Pancreas (tissue), 10 donors: ENCODE measurements around the gene CFL1. TPM values are rescaled to one million over a fixed set of nuclear protein-coding genes. Genes with fewer than 3 reads are reported as not detected.
A peak's percentile ranks its signal among the peaks of the same experiment; 100 is the strongest.
"Not testable (repeated sequence)": the region's sequence is repeated elsewhere in the genome, so short reads cannot be mapped to it uniquely, and the experiment has no call there.

Experiments used
- ATAC-seq, 4 donors: fragments of 200-7000 bp; cut with Tn5 transposase; one replicate each; pipeline versions ENCODE4 v1.8.0 to v1.9.1; 2020; ENCODE audit warnings: mild to moderate bottlenecking in 4 of 4, moderate library complexity in 4 of 4
- DNase-seq, 6 donors: peaks; one replicate each; pipeline ENCODE4 v3.0.0-alpha.2; 2020
- FAIRE-seq: peaks from 2 replicates; lab custom pipeline; 2012; peaks lifted over from hg19 to GRCh38; lab: Jason Lieb, UNC
- H3K27ac ChIP-seq, 4 donors: fragments of 200-600 bp; sonication (generic); 1 replicate in 3 of 4; 2 replicates in 1 of 4; pipeline versions ENCODE4 v1.5.0 to v1.8.0; 2020
- H3K27me3 ChIP-seq, 4 donors: fragments of 200-600 bp; one replicate each; pipeline ENCODE4 v1.8.0; 2021
- H3K36me3 ChIP-seq, 3 donors: fragments of 200-600 bp; sonication (generic) in 1 of 3; one replicate each; pipeline versions ENCODE4 v1.5.0 to v1.8.0; 2020 to 2021
- H3K4me1 ChIP-seq, 3 donors: fragments of 200-600 bp; one replicate each; pipeline ENCODE4 v1.8.0; 2021
- H3K4me3 ChIP-seq, 4 donors: fragments of 200-600 bp; sonication (generic) in 2 of 4; one replicate each; pipeline versions ENCODE4 v1.5.0 to v1.8.0; 2020 to 2021
- H3K9me3 ChIP-seq, 4 donors: fragments of 200-600 bp; one replicate each; pipeline ENCODE4 v1.8.0; 2021
- WGBS, 2 donors: extraction: QIAGEN DNeasy Blood & Tissue Kit; methylation state at CpG; one replicate each; pipeline ENCODE4 v1.1.7; 2013; 5-methylcytosine and 5-hydroxymethylcytosine counted together
- intact Hi-C, 3 donors: fragments of 100-400 bp; cut with DNase I; formaldehyde crosslinking; loops; one replicate each; pipeline versions ENCODE4 v1.11.1 to v1.14.2; 2022
- polyA plus RNA-seq, 2 donors: library from polyadenylated mRNA; stranded (reverse); fragments of 200-250 nt; gene quantifications; one replicate each; pipeline ENCODE4 v1.2.3, GENCODE V29; 2013
- total RNA-seq, 6 donors: library from RNA; stranded (reverse); fragmentation: NEBNext Ultra II Directional in 4 of 6; extraction: Animal tissue kit (Norgen Biotek cat#: 25700) in 4 of 6; gene quantifications; one replicate each; pipeline versions ENCODE4 v1.2.1 to v1.2.4, GENCODE V29; 2021 to 2023
- TF ChIP-seq, protein P1 (sequence below), 4 donors: fragments of 200-600 bp; sonication (generic) in 3 of 4; IDR thresholded peaks; one replicate each; pipeline versions ENCODE4 v1.5.0 to v1.8.0; 2021; ENCODE audit warnings: antibody characterized with exemption in 4 of 4
- donor health status: healthy with polysubstance abuse.
- donor health status: DM: no; HTN: no; CAD: no; lungs with moderate emphysema.
- donor health status: DM: no; HTN: no; CAD: no.
- donor health status: control.
- donor health status: control.
- donor health status: Bipolar disorder and iron deficiency.
- donor health status: DM: yes; HTN: yes; CAD: no.
- donor health status: DM: no; HTN: no; CAD: no.
- donor health status: DM: no; HTN: no; CAD: no.
- donor health status: DM: yes; HTN: yes; CAD: no.

The CFL1 gene
- total and polyA plus RNA-seq, 8 donors, result 87.8 to 311 (median 163) TPM

DNA sequence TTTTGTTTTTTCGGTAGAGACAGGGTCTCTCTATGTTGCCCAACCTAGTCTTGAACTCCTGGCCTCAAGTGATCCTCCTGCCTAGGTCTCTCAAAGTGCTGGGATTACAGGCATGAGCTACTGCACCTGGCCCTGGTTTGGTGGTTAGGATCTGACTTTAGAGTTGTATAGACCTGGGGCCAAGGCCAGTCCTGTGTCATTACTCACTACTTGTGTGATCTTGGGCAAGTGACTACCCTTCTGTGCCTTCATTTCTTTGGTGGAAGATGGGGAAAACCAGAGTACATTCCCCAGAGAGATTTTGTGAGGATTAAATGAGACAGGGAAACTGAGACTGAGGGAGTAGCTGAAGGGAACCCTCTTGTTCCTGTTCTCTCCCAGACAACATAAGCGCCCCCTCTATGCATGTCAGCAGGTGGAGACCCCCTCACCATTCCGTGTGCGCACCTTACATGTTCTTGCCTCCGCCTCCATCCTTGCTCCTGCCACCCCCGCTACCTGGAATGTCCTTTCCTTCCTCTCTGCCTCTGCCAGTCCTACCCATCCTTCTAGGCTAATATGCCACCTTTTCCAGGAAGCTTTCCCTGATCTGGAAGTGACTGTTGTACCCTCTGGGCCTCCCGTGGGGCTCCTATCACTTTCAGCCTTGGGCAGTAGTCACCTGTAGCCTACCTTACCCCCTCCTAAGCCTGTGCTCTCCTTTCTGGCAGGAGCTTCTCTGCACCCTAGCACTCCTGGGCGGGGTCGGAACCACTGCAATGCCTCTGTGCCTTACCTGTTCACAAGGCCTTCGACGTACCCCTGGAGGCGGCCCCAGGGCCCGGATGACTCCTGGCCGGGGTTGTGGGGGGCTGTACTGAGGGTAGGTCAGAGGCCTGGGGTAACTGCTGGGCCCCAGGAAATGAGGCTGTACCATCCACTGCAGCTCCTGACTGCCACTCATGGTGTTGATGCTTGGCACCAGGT, 38.3 kb upstream of the CFL1 start:
- ATAC-seq, result no peak
- Histone ChIP-seq H3K4me1 (peaks cover 4 to 17% (median 8%) of the 10 kb centered on the region in 3 donors), H3K9me3 (no peaks in the 10 kb centered on the region), H3K27ac (no peak overlapping the region), H3K36me3 (no peaks in the 10 kb centered on the region), H3K27me3 (no peaks in the 10 kb centered on the region), H3K4me3 (no peak overlapping the region)
- DNase-seq, result no peak
- no peak for FAIRE-seq
- TF ChIP-seq, protein P1, sequence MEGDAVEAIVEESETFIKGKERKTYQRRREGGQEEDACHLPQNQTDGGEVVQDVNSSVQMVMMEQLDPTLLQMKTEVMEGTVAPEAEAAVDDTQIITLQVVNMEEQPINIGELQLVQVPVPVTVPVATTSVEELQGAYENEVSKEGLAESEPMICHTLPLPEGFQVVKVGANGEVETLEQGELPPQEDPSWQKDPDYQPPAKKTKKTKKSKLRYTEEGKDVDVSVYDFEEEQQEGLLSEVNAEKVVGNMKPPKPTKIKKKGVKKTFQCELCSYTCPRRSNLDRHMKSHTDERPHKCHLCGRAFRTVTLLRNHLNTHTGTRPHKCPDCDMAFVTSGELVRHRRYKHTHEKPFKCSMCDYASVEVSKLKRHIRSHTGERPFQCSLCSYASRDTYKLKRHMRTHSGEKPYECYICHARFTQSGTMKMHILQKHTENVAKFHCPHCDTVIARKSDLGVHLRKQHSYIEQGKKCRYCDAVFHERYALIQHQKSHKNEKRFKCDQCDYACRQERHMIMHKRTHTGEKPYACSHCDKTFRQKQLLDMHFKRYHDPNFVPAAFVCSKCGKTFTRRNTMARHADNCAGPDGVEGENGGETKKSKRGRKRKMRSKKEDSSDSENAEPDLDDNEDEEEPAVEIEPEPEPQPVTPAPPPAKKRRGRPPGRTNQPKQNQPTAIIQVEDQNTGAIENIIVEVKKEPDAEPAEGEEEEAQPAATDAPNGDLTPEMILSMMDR (IDR thresholded peaks at IDR 0.05), result no peak
- WGBS, 2 donors, result 79 to 85% methylated on average over 14 of the region's 14 CpGs
- intact Hi-C loops, result no loop called here

DNA sequence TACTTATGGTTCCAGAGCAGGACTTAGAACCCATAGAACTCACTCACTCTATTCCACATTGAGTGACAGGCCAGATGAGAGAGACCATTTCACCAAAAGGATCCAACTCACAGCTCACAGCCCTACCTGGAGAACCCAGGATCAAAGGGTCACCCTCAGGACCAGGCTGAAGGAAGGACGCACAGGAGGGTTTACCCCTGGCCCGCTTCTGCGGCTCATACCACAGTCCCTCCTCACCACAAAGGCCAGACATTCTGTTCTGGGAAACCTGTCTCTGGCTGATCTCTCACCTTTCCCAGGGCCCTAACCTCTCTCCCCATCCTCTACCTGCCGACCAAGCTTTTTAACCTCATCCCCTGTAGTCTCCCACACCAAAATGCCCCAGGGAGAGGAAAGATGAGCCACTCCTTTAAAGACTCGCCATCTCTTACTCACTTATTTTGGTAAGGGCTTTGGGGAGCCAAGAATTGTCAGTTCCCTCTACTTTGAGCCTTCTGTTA, 37.6 kb upstream of the CFL1 start:
- peaks cover 8 to 19% (median 8%) of the 10 kb centered on the region in 3 donors for H3K4me1 ChIP-seq
- no peaks in the 10 kb centered on the region for H3K36me3 ChIP-seq
- H3K27me3 ChIP-seq, result no peaks in the 10 kb centered on the region
- FAIRE-seq, result no peak
- H3K4me3 ChIP-seq, result no peak overlapping the region
- ATAC-seq, result no peak
- no peak overlapping the region for H3K27ac ChIP-seq
- no peaks in the 10 kb centered on the region for H3K9me3 ChIP-seq
- intact Hi-C loops, result no loop called here
- TF ChIP-seq, protein P1 (IDR thresholded peaks at IDR 0.05), result no peak
- WGBS, 2 donors, result 77 to 91% methylated on average over 5 of the region's 5 CpGs
- no peak for DNase-seq

DNA sequence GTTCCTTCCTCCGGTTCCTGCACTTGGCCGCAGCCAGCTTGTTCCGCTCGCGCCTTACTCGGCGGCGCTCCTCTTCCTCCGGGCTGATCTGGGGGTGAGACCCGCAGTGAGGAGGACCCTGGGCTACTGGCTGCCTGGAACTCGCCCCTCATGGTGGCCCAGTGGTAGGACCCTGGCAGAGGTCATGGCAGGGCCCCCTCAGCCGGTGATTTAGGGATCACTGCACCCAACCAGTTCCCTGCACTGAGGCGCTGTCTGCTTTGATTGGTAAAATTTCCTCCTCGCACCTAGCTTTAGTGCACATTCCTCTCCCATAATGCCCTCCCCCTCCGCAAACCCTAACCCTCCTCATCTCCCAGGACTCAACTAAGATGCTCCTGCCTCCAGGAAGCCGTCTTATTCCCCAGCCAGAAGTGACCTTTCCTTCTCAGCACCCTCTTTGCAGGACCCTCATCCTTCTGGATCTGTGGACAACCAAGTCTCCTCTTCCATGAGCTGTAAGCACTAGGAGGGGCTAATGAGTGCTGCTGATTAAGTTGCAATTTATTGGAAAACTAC, 36.1 kb upstream of the CFL1 start:
- TF ChIP-seq, protein P1 (IDR thresholded peaks at IDR 0.05), result no peak
- WGBS, 2 donors, result 75 to 87% methylated on average over 16 of the region's 16 CpGs
- H3K9me3 ChIP-seq, result no peaks in the 10 kb centered on the region
- no peaks in the 10 kb centered on the region for H3K36me3 ChIP-seq
- ATAC-seq (no peak), FAIRE-seq (no peak), DNase-seq (peak in 1 of 6 donors; percentile 62)
- no peaks in the 10 kb centered on the region for H3K27me3 ChIP-seq
- peak overlapping the region in 2 of 4 donors; percentile 54 to 55 for H3K27ac ChIP-seq
- H3K4me3 ChIP-seq, result no peak overlapping the region
- intact Hi-C loops, result no loop called here
- H3K4me1 ChIP-seq, result peaks cover 0 to 24% (median 11%) of the 10 kb centered on the region in 3 donors

DNA sequence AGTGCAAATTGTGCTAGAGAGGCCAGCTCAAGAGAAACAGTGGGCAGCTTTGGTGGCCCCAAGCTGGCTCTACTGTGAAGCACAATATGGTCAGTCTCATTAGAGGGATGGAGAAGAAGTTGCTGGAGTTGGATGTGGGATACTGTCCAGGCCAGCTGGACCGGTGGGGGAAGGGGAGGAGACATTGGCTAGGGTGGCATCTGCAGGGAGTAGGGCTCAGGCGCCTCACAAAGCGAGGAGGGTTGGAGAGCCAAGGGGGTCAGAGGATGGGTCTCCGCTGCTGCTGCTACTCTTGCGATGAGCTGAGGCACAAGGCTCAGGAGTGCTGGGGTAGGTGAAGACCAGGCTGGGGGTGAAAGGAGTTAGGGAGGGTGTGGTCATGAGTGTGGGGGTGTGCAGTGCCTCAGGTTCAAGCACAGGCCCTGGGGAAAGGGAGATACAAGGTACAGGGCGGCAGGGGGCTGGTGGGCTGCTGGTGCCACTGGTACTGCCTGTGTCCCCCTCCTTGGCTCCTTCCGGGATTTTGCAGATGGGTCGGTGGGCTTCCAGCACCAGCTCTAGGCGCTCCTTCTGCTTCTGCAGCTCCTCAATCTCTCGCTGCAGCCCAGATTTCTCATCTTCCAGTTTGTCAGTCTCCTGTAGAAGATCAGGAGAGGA, 34.8 kb upstream of the CFL1 start:
- Histone ChIP-seq H3K36me3 (no peaks in the 10 kb centered on the region), H3K27me3 (no peaks in the 10 kb centered on the region), H3K4me3 (no peak overlapping the region), H3K4me1 (peaks cover 1 to 25% (median 11%) of the 10 kb centered on the region in 3 donors), H3K9me3 (no peaks in the 10 kb centered on the region), H3K27ac (no peak overlapping the region)
- DNase-seq, result peak in 1 of 6 donors; percentile 48
- intact Hi-C loops, result no loop called here
- FAIRE-seq, result no peak
- 84 to 87% methylated on average over 10 of the region's 10 CpGs for WGBS, 2 donors
- TF ChIP-seq, protein P1 (IDR thresholded peaks at IDR 0.05), result no peak
- no peak for ATAC-seq

DNA sequence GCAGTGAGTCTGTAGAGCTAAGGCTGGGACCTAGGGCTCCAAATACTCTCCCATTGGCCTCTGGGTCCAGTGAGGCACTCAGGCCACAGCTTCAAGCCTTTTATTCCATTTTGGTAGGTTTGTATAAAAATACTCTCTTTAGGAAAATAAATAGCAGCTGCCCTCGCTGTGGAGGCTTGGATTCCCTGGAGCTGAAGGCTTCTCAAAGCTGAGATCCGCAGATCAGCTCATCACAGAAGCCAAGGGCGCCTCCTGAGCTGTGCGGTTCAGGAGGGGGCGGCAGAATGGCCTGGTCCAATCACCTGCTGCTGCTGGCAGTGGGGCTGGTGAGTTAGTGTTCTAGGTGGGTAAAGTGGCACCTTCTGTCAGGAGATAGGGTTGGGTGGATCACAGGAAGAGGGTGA, 34.2 kb upstream of the CFL1 start:
- Histone ChIP-seq H3K4me1 (peaks cover 7 to 31% (median 11%) of the 10 kb centered on the region in 3 donors), H3K27ac (peak overlapping the region in 1 of 4 donors; percentile 93), H3K4me3 (peak overlapping the region in 1 of 4 donors; percentile 71)
- FAIRE-seq, H3K27me3 ChIP-seq, H3K36me3 ChIP-seq, ATAC-seq, intact Hi-C loops, H3K9me3 ChIP-seq: not testable (repeated sequence)
- WGBS, 2 donors, result 82 to 95% methylated on average over 5 of the region's 5 CpGs
- peak in 1 of 6 donors; percentile 32 for DNase-seq
